ENCODE results near the gene ATP6AP2.
A peak's percentile ranks its signal among the peaks of the same experiment; 100 is the strongest.

ATP6AP2 gene

DNA sequence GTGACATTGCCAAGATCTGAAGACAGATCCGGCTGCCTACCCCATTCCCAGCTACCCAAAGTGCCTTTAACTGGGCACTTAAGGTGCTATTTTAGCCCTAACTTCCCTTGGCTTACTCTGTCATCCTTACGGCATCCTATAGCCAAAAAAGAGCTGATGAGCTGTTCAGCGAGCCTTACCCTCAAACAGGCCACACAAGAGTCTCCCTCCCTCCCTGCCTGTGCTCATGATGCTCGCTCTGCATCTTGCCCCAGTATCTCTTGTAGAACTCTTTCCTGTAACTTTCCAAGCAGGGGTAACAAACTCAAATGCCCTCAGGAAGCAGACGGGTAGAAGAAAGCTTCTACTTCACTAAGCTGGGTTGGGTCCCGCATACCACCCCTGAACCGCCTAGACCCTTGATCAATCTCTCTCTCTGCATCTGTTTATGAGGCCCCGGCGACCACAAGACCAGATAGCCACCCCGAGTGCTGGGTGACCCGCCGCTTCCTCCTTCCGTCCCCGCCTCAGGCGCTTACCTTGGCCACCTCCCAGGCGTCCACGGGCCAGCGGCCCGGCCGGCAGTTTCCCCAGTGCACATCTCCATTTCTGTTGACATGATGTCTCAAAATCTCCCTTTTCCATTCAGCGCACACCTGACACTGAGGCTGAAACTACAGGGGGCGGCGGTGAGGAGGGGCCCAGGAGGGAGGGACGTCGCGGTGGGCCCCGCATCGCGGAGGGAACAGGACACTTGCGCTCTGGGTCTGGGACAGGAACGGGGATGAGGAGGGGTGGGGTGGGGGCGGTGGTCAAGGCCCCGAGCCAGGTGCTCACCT, 65.9 kb downstream of the ATP6AP2 start:
- DNase-seq, result no peak

DNA sequence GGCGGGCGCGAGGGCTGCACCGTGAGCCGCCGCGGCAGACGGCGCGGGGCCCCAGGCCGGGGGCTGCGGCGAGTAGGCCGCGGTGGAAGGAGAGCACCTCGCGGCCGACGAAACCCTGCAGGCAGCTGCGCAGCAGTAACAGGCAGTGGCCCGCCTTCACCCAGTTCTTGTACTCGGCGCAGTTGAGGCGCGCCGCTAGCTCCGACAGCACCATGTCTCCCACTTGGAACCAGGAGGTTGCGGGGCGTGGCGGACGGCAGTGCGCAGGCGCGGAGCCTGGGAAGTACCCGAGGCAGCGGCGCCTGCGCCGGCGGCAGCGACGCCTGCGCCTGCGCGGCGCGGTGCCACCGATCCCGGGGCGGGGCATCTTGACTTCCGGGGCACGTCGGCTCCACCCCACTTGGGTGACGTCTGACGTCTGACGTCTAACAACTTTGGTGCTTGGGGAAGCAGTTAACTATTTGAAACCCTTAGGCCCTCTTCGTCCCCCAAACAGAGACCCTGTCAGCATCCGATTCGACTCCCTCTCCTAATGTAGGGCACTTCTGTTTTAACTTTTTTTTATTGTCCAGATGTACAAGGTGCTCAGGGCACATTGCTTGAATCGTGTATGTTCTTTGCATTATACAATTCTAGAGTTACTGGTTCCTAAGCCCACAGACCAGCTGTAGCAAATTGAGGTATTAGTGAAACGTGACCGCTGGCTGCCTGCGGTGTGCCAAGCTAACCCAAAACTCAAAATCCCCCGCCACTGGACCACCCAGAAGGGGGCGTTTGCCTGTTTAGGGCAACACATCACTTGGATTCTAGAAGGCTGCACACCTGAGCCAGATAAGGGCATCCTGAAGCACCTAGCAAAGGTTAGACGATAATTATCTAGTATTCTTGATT, 66.8 kb downstream of the ATP6AP2 start, which contains the start of gene CXorf38:
Gene CXorf38 (minus strand): TSS at position 255 of the 891 bp plus-strand sequence. CDS start 41 bp downstream, at position 214.
- peak; percentile 93 for DNase-seq

- DNase-seq, result no peak
Observed at GRCh38 chrX:40651620-40652223, 71.0 kb downstream of the ATP6AP2 start.

DNA sequence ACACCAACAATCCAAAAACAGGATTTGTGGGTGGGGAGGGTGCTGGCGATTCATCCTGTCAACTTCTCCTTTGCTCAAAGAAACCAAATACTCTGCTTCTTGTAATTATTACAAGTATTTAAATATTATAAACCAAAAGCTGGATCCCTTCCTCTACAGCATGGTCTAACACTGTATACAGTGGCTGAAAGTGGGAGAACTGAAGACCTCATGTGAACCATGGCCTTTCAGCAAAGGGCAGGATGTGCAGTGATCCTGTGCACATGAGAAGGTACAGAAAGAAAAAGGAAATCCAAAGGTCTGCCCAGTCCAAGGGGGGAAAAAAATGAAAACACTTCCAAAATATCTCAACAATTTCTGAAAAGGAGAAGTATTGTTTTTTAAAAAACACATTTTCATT, 71.9 kb downstream of the ATP6AP2 start:
- no peak for DNase-seq

DNA sequence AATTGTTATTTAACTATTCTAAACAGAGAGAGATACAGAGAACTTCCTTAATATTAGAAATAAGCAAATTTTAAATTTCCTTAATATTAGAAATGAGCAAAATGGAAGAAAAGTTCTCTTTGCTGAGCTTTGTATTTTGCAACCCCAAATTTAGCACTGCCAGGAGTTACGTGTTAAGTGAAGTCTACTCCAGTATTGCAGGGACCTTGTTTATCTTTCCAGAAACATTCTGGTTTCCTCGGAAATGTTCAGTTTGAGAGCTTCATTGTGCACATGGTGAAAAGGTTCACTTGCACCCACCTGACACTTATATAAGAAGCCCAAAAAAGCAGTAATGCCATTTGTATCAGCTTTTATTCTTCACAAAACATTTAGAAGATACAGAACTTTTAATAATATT, 72.8 kb downstream of the ATP6AP2 start:
- no peak for DNase-seq
